Measurements from ENCODE around the gene RTF2.
"Not testable (repeated sequence)": the region's sequence is repeated elsewhere in the genome, so short reads cannot be mapped to it uniquely, and the experiment has no call there.

RTF2 gene

GRCh38 chr20:56501116-56501515 lies 32.7 kb downstream of the RTF2 start:
- DNase-seq (ENCODE audit: low read depth) = no peak

GRCh38 chr20:56503916-56504315 lies 35.5 kb downstream of the RTF2 start:
- no peak for DNase-seq (ENCODE audit: low read depth)

GRCh38 chr20:56504373-56505005 lies 36.1 kb downstream of the RTF2 start:
- peak; percentile 41 for DNase-seq (ENCODE audit: low read depth)

- no peak for DNase-seq (ENCODE audit: low read depth)
Measured at GRCh38 chr20:56506103-56506502, 37.7 kb downstream of the RTF2 start.

- DNase-seq (ENCODE audit: low read depth) = no peak
Measured at GRCh38 chr20:56511926-56512325, 43.5 kb downstream of the RTF2 start.

GRCh38 chr20:56513161-56514150 lies 45.0 kb downstream of the RTF2 start:
- no peak for DNase-seq (ENCODE audit: low read depth)

- no peak for DNase-seq (ENCODE audit: low read depth)
Measured at GRCh38 chr20:56516631-56517030, 48.2 kb downstream of the RTF2 start.

- no peak for DNase-seq (ENCODE audit: low read depth)
Measured at GRCh38 chr20:56517211-56517610, 48.8 kb downstream of the RTF2 start.

GRCh38 chr20:56517641-56518040 lies 49.2 kb downstream of the RTF2 start:
- DNase-seq (ENCODE audit: low read depth) = no peak

GRCh38 chr20:56518126-56518525 lies 49.7 kb downstream of the RTF2 start:
- DNase-seq (ENCODE audit: low read depth) = no peak

- no peak for DNase-seq (ENCODE audit: low read depth)
Measured at GRCh38 chr20:56518721-56519398, 50.4 kb downstream of the RTF2 start.

- DNase-seq (ENCODE audit: low read depth) = no peak
Measured at GRCh38 chr20:56519551-56519950, 51.1 kb downstream of the RTF2 start.

- no peak for DNase-seq (ENCODE audit: low read depth)
Measured at GRCh38 chr20:56520180-56520579, 51.8 kb downstream of the RTF2 start.

GRCh38 chr20:56520746-56521354 lies 52.4 kb downstream of the RTF2 start:
- not testable (repeated sequence) for DNase-seq (ENCODE audit: low read depth)

GRCh38 chr20:56522311-56522710 lies 53.9 kb downstream of the RTF2 start:
- no peak for DNase-seq (ENCODE audit: low read depth)

GRCh38 chr20:56524444-56524843 lies 56.0 kb downstream of the RTF2 start, which contains the start of gene FAM209A:
Gene FAM209A (plus strand): TSS chr20:56524744. CDS start chr20:56524809, 65 bp downstream.
- not testable (repeated sequence) for DNase-seq (ENCODE audit: low read depth)

GRCh38 chr20:56527521-56527920 lies 59.1 kb downstream of the RTF2 start:
- DNase-seq (ENCODE audit: low read depth) = no peak

GRCh38 chr20:56532946-56533345 lies 64.5 kb downstream of the RTF2 start, which contains the start of gene FAM209B:
Gene FAM209B (plus strand): TSS chr20:56533246. CDS start chr20:56533342, 96 bp downstream.
- not testable (repeated sequence) for DNase-seq (ENCODE audit: low read depth)

GRCh38 chr20:56537997-56538396 lies 69.6 kb downstream of the RTF2 start:
- DNase-seq (ENCODE audit: low read depth) = no peak

GRCh38 chr20:56540415-56540814 lies 72.0 kb downstream of the RTF2 start:
- DNase-seq (ENCODE audit: low read depth) = peak; percentile 47

GRCh38 chr20:56542489-56543030 lies 74.1 kb downstream of the RTF2 start:
- no peak for DNase-seq (ENCODE audit: low read depth)

- DNase-seq (ENCODE audit: low read depth) = no peak
Measured at GRCh38 chr20:56551571-56551970, 83.1 kb downstream of the RTF2 start.

All from ELR (cell line).